ENCODE measurements around the gene TPSAB1. TPM values are rescaled to one million over a fixed set of nuclear protein-coding genes. Genes with fewer than 3 reads are reported as not detected.
"Not testable (repeated sequence)": the region's sequence is repeated elsewhere in the genome, so short reads cannot be mapped to it uniquely, and the experiment has no call there.

TPSAB1 gene
- total and polyA plus RNA-seq, 2 donors: 4.3 to 11.1 TPM

DNA sequence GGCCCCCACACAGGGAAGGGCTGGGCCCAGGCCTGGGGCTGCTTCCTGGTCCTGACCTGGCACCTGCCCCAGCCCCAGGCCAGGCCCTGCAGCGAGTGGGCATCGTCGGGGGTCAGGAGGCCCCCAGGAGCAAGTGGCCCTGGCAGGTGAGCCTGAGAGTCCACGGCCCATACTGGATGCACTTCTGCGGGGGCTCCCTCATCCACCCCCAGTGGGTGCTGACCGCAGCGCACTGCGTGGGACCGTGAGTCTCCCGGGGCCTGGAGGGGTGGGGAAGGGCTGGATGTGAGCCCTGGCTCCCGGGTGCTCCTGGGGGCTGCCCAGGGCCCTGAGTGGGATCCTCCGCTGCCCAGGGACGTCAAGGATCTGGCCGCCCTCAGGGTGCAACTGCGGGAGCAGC is 576 bp downstream of the TPSAB1 start:
- H3K4me1 ChIP-seq (ENCODE audit: control insufficient read depth in 2 of 2, insufficient read depth in 2 of 2, low read length in 2 of 2); H3K27ac ChIP-seq (ENCODE audit: low read depth in 1 of 2, low read length in 1 of 2); H3K9me3 ChIP-seq (ENCODE audit: control insufficient read depth in 2 of 2, insufficient read depth in 1 of 2, low read length in 1 of 2); H3K36me3 ChIP-seq (ENCODE audit: control insufficient read depth in 2 of 2, insufficient read depth in 2 of 2, low read length in 1 of 2); DNase-seq (ENCODE audit: low read depth in 6 of 9, low spot score in 9 of 9); H3K4me3 ChIP-seq (ENCODE audit: low read length in 2 of 2): not testable (repeated sequence)
- peaks cover 0 to 13% of the 10 kb centered on the region in 2 donors for H3K27me3 ChIP-seq (ENCODE audit: control insufficient read depth in 2 of 2, insufficient read depth in 1 of 2, low read length in 1 of 2)
- 93% methylated on average over 11 of the region's 15 CpGs for WGBS

DNA sequence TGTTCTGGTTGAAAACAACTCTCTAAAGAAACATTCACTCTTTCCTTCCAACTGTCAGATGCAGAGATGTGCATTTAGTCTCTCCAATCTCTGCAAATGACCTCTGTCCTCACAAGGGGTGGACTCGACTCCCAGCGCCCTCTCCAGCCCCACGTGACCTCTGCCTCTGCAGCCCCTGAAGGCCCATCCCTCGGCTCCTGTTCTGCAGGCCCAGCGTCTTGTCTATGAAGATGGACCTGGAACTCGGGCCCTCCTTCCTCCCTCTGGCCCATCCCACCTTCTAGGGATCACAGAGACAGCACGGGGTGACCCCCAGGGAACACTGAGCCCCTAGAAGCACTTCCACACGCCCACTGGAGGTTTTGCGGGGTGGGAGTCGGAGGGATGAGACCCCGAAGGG is 2.9 kb downstream of the TPSAB1 start:
- not testable (repeated sequence) for H3K36me3 ChIP-seq (ENCODE audit: control insufficient read depth in 2 of 2, insufficient read depth in 2 of 2, low read length in 1 of 2); H3K9me3 ChIP-seq (ENCODE audit: control insufficient read depth in 2 of 2, insufficient read depth in 1 of 2, low read length in 1 of 2); DNase-seq (ENCODE audit: low read depth in 6 of 9, low spot score in 9 of 9); H3K27ac ChIP-seq (ENCODE audit: low read depth in 1 of 2, low read length in 1 of 2); H3K4me3 ChIP-seq (ENCODE audit: low read length in 2 of 2); H3K4me1 ChIP-seq (ENCODE audit: control insufficient read depth in 2 of 2, insufficient read depth in 2 of 2, low read length in 2 of 2)
- peaks cover 0 to 16% of the 10 kb centered on the region in 2 donors for H3K27me3 ChIP-seq (ENCODE audit: control insufficient read depth in 2 of 2, insufficient read depth in 1 of 2, low read length in 1 of 2)
- WGBS: 75% methylated on average over 7 of the region's 11 CpGs

DNA sequence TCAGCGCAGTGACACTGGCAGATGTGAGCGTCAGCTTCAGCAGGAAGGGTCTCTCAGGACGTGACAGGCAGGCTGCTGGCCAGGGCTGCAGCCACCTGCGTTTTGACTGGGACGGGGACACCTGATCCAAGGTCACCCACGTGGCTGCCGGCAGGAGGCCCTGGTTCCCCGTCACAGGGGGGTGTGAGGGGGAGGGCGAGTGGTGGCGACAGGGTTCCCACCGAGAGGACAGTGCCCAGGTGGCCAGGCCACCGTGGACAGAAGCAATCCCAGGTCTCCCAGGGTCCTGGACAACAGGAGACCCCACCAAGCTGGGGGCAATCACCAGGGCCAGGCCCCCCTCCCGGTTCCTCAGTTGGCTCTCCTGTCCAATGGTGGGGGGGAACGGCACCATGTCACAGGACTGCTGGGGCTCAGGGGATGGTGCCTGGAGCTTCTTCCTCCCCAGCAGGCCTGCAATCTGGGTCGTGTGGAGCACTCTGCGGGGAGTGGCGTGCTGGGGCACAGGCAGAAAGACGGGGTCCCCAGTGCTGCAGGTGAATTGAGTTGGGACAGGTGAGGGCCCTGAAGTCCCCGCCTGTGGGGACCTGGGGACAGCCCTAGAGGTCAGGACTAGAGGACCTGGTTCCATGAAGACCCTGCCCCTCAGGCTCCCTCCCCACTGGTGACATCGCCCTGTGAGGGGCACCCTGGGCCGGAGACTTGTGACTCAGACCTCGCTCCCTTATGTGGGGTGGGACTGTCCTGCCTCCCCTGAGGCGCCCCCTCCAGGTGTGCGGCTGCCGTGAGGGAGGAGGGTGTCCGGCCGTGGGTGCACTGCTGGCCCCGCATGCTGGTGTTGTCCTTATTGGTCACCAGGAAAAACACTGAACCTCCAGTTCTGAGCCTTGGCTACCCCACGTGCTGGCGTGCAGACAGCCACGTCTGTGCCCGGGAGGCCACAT is 3.7 kb downstream of the TPSAB1 start:
- DNase-seq (ENCODE audit: low read depth in 6 of 9, low spot score in 9 of 9); H3K36me3 ChIP-seq (ENCODE audit: control insufficient read depth in 2 of 2, insufficient read depth in 2 of 2, low read length in 1 of 2); H3K4me1 ChIP-seq (ENCODE audit: control insufficient read depth in 2 of 2, insufficient read depth in 2 of 2, low read length in 2 of 2); H3K9me3 ChIP-seq (ENCODE audit: control insufficient read depth in 2 of 2, insufficient read depth in 1 of 2, low read length in 1 of 2); H3K4me3 ChIP-seq (ENCODE audit: low read length in 2 of 2); H3K27ac ChIP-seq (ENCODE audit: low read depth in 1 of 2, low read length in 1 of 2): not testable (repeated sequence)
- 80% methylated on average over 29 of the region's 32 CpGs for WGBS
- H3K27me3 ChIP-seq (ENCODE audit: control insufficient read depth in 2 of 2, insufficient read depth in 1 of 2, low read length in 1 of 2): peaks cover 0 to 16% of the 10 kb centered on the region in 2 donors

DNA sequence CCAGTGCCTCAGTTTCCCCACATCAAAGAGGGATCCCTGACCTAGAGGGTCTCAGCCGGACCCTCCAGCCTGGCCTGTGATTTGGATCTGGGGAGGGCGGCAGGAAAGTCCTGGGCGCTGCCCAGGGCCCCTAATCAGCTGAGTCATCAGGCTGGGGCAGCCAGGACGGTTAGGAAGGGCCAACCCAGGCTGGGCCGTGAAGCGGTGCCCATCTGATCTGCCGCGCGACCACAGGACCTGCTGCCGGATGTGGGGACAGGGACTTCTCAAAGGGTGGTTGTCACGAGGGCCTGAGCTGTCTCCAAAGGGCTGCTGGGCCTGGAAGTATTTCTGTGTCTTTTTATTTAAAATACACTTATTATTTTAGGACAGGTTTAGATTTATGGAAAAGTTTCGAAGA is 4.4 kb downstream of the TPSAB1 start:
- DNase-seq (ENCODE audit: low read depth in 6 of 9, low spot score in 9 of 9): no peak

DNA sequence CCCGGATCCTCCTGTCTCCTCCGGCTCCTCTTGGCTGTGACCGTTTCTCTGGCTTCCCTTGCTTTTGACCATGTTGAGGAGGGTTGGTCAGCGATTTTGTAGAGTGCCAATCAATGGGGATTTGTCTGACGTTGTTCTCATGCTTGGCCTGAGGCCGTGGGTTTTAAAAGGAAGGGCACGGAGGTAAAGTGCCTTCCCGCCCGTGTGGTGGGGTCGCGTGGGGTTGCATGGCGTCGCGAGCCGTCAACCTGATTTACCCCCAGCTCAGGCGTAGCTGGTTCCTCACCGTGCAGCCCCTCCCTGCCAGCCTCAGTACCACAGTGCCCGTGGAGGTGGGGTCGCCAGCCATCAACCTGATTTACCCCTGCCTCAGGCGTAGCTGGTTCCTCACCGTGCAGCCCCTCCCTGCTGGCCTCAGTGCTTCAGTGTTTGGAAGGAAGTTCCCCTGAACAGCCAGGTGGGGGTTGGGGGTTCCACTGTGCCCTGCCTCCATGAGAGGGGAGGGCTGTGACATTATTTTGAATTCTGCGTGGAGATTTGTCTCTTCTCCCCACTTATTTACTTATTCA is 5.0 kb downstream of the TPSAB1 start:
- Histone ChIP-seq H3K9me3 (ENCODE audit: control insufficient read depth in 2 of 2, insufficient read depth in 1 of 2, low read length in 1 of 2) (no peaks in the 10 kb centered on the region), H3K27ac (ENCODE audit: low read depth in 1 of 2, low read length in 1 of 2) (no peak overlapping the region), H3K4me3 (ENCODE audit: low read length in 2 of 2) (no peak overlapping the region), H3K4me1 (ENCODE audit: control insufficient read depth in 2 of 2, insufficient read depth in 2 of 2, low read length in 2 of 2) (no peaks in the 10 kb centered on the region), H3K36me3 (ENCODE audit: control insufficient read depth in 2 of 2, insufficient read depth in 2 of 2, low read length in 1 of 2) (no peaks in the 10 kb centered on the region), H3K27me3 (ENCODE audit: control insufficient read depth in 2 of 2, insufficient read depth in 1 of 2, low read length in 1 of 2) (peaks cover 0 to 16% of the 10 kb centered on the region in 2 donors)
- DNase-seq (ENCODE audit: low read depth in 6 of 9, low spot score in 9 of 9): no peak
- WGBS: 33% methylated on average over 22 of the region's 22 CpGs

More for the DNA sequence above, 4.4 kb downstream of the TPSAB1 start:
- WGBS: 59% methylated on average over 12 of the region's 12 CpGs
- H3K27me3 ChIP-seq (ENCODE audit: control insufficient read depth in 2 of 2, insufficient read depth in 1 of 2, low read length in 1 of 2): peaks cover 0 to 16% of the 10 kb centered on the region in 2 donors
- no peak overlapping the region for H3K27ac ChIP-seq (ENCODE audit: low read depth in 1 of 2, low read length in 1 of 2)
- no peaks in the 10 kb centered on the region for H3K36me3 ChIP-seq (ENCODE audit: control insufficient read depth in 2 of 2, insufficient read depth in 2 of 2, low read length in 1 of 2)
- no peak overlapping the region for H3K4me3 ChIP-seq (ENCODE audit: low read length in 2 of 2)
- no peaks in the 10 kb centered on the region for H3K4me1 ChIP-seq (ENCODE audit: control insufficient read depth in 2 of 2, insufficient read depth in 2 of 2, low read length in 2 of 2)
- no peaks in the 10 kb centered on the region for H3K9me3 ChIP-seq (ENCODE audit: control insufficient read depth in 2 of 2, insufficient read depth in 1 of 2, low read length in 1 of 2)

DNA sequence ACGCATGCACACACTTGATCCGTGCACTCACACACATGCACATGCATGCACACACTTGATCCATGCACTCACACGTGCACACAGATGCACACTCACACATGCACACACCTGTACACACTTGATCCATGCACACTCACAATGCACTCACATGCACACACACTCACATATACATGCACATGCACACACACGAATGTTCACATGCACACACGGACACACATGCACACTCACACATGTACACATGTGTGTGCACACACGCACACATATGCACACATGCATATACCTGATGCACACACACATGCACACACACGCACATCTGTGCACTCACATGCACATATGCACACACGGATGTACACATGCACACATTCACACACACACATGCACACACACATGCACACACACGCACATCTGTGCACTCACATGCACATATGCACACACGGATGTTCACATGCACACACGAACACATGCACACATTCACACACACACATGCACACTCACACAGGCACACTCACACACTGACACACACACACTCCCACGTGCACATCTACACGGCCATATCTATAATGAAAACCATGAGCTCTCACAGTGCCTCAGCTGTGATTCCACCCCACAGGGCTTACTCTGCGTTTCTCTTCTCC is 7.5 kb downstream of the TPSAB1 start:
- not testable (repeated sequence) for DNase-seq (ENCODE audit: low read depth in 6 of 9, low spot score in 9 of 9); H3K4me1 ChIP-seq (ENCODE audit: control insufficient read depth in 2 of 2, insufficient read depth in 2 of 2, low read length in 2 of 2); H3K27ac ChIP-seq (ENCODE audit: low read depth in 1 of 2, low read length in 1 of 2); H3K9me3 ChIP-seq (ENCODE audit: control insufficient read depth in 2 of 2, insufficient read depth in 1 of 2, low read length in 1 of 2); H3K4me3 ChIP-seq (ENCODE audit: low read length in 2 of 2); H3K36me3 ChIP-seq (ENCODE audit: control insufficient read depth in 2 of 2, insufficient read depth in 2 of 2, low read length in 1 of 2)
- peaks cover 0 to 16% of the 10 kb centered on the region in 2 donors for H3K27me3 ChIP-seq (ENCODE audit: control insufficient read depth in 2 of 2, insufficient read depth in 1 of 2, low read length in 1 of 2)
- WGBS: 94% methylated on average over 13 of the region's 14 CpGs

GRCh38 chr16:1249031-1249755 is 8.7 kb downstream of the TPSAB1 start:
- 92% methylated on average over 8 of the region's 43 CpGs for WGBS
- DNase-seq (ENCODE audit: low read depth in 6 of 9, low spot score in 9 of 9); H3K27ac ChIP-seq (ENCODE audit: low read depth in 1 of 2, low read length in 1 of 2); H3K4me1 ChIP-seq (ENCODE audit: control insufficient read depth in 2 of 2, insufficient read depth in 2 of 2, low read length in 2 of 2); H3K36me3 ChIP-seq (ENCODE audit: control insufficient read depth in 2 of 2, insufficient read depth in 2 of 2, low read length in 1 of 2); H3K4me3 ChIP-seq (ENCODE audit: low read length in 2 of 2); H3K9me3 ChIP-seq (ENCODE audit: control insufficient read depth in 2 of 2, insufficient read depth in 1 of 2, low read length in 1 of 2): not testable (repeated sequence)
- peaks cover 0 to 15% of the 10 kb centered on the region in 2 donors for H3K27me3 ChIP-seq (ENCODE audit: control insufficient read depth in 2 of 2, insufficient read depth in 1 of 2, low read length in 1 of 2)

DNA sequence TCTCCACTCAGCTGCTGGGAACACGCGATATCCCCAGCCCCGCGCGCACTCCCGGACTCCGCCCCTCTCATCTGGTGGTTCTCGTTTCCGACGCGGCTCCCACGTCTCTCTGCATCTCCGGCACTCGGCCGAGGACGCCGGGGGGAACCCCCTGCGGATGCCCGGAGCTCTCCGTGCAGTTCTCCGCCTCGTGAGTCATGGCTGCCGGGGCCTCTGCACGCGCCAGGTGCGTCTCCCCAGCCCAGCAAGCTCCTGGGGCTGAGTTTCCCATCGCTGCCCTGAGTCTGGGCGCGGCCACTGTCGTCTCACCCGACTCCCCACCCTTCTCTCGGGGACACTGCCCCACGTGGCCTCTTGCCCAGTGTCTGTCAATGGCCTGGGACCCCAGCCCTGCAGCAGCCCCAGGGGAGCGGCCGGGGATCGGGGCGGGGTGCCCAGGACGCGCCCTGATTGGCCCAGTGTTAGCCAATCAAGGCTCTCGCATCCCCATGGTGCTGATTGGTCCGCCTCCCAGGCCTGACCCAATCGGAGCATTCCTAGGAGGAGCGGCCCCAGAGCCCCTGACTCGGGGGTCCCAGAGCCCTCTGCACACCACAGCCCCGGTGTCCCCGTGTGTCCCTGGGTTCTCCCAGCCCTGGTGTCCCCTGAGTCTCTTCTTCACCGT is 13.3 kb downstream of the TPSAB1 start:
- WGBS: no CpG with 5 or more reads among the region's 47 CpGs
- not testable (repeated sequence) for DNase-seq (ENCODE audit: low read depth in 6 of 9, low spot score in 9 of 9); H3K36me3 ChIP-seq (ENCODE audit: control insufficient read depth in 2 of 2, insufficient read depth in 2 of 2, low read length in 1 of 2); H3K9me3 ChIP-seq (ENCODE audit: control insufficient read depth in 2 of 2, insufficient read depth in 1 of 2, low read length in 1 of 2); H3K4me1 ChIP-seq (ENCODE audit: control insufficient read depth in 2 of 2, insufficient read depth in 2 of 2, low read length in 2 of 2); H3K27ac ChIP-seq (ENCODE audit: low read depth in 1 of 2, low read length in 1 of 2); H3K4me3 ChIP-seq (ENCODE audit: low read length in 2 of 2); H3K27me3 ChIP-seq (ENCODE audit: control insufficient read depth in 2 of 2, insufficient read depth in 1 of 2, low read length in 1 of 2)

All from thymus (tissue), 11 donors.